ENCODE results near the gene CNBP. TPM values are rescaled to one million over a fixed set of nuclear protein-coding genes. Genes with fewer than 3 reads are reported as not detected.

Gene CNBP
- total and polyA plus RNA-seq, 2 of the 13 experiments (the other 11 are each of a cell fraction or from before 2014, with no cell fraction given), result 282 to 354 TPM

DNA sequence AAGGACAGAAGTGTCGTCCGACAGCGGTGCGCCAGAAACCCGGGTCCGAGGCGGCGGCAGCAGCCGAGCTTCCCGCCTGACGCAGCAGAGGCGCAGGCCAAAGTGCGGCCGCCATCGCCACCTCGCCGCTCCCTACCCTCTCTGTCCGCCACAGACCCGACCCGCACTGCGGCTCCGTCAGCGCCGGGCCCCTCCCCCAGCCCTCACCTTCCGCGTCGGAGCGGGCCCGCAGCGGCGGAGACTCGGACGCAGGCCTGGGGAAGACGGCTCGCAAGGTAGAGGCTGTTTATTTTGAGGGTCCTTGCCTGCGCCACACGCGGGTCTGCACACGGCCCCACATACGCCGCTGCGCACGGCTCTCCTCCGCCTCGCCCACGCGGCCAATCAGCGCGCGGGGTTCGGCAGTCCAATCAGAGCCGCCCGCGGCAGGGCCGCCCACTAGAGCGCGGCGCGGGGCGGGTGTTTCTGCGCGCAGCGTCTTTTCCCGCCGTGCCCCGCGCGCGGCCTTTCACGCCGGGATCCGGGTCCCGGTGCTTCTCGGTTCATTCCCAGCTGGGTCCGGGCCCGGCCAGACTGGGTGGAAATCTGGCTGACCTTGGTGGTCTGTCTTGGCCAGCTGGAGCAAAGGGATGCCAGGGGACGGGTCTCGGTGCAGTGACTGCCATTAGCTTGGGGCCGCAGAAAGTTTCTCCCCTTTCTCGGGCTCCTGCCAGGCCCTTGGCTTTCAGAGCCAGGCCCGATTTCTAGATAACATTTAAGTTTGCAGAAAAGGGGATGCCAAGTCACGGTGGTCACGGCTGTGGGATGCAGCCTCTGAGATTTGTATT lies at the start of gene CNBP (continued):
- TF ChIP-seq, protein P1, sequence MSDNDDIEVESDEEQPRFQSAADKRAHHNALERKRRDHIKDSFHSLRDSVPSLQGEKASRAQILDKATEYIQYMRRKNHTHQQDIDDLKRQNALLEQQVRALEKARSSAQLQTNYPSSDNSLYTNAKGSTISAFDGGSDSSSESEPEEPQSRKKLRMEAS (IDR thresholded peaks at IDR 0.05), result peak; percentile 93
- TF ChIP-seq KAT2B (IDR thresholded peaks at IDR 0.05; ENCODE audit: borderline replicate concordance, low read depth, low read length) (no peak), ZNF816 (CRISPR knock-in tag; IDR thresholded peaks at IDR 0.05; ENCODE audit: borderline replicate concordance) (no peak), POLR2AphosphoS5 (IDR thresholded peaks at IDR 0.05; ENCODE audit: low read depth, low read length) (peak; percentile 89), ARNT2 (CRISPR knock-in tag; IDR thresholded peaks at IDR 0.05; ENCODE audit: low read depth) (peak; percentile 80; the same call in 1 of the 2 replicates), ZNF678 (CRISPR knock-in tag; IDR thresholded peaks at IDR 0.05) (no peak), HDAC1 (CRISPR knock-in tag; IDR thresholded peaks at IDR 0.05) (peak; percentile 88), TBX2 (CRISPR knock-in tag; IDR thresholded peaks at IDR 0.05; ENCODE audit: borderline replicate concordance) (peak; percentile 81), KLF12 (CRISPR knock-in tag; IDR thresholded peaks at IDR 0.05; ENCODE audit: borderline replicate concordance) (no peak; the same call in 1 of the 2 replicates), MYC (CRISPR knock-in tag; IDR thresholded peaks at IDR 0.05; ENCODE audit: borderline replicate concordance) (peak; percentile 94), ZNF510 (CRISPR knock-in tag; IDR thresholded peaks at IDR 0.05; ENCODE audit: low read depth) (no peak), NFIB (CRISPR knock-in tag; IDR thresholded peaks at IDR 0.05; ENCODE audit: borderline replicate concordance) (no peak), NR3C1 (CRISPR knock-in tag; IDR thresholded peaks at IDR 0.05) (no peak), HNF4G (IDR thresholded peaks at IDR 0.05; ENCODE audit: borderline replicate concordance, low read depth, low read length) (no peak), HNF4G (CRISPR knock-in tag; IDR thresholded peaks at IDR 0.05; ENCODE audit: borderline replicate concordance, low read depth) (no peak), ZFP36L2 (CRISPR knock-in tag; IDR thresholded peaks at IDR 0.05) (no peak), ZBTB3 (CRISPR knock-in tag; IDR thresholded peaks at IDR 0.05; ENCODE audit: borderline replicate concordance, low read depth) (no peak), ZNF460 (CRISPR knock-in tag; IDR thresholded peaks at IDR 0.05; ENCODE audit: borderline replicate concordance) (peak; percentile 79; the same call in 1 of the 2 replicates), HOXA3 (CRISPR knock-in tag; IDR thresholded peaks at IDR 0.05) (peak; percentile 12; the same call in 1 of the 2 replicates), PTBP1 (IDR thresholded peaks at IDR 0.05; ENCODE audit: low read depth, low read length, poor library complexity, severe bottlenecking) (no peak), ZNF775 (CRISPR knock-in tag; IDR thresholded peaks at IDR 0.05; ENCODE audit: borderline replicate concordance) (no peak), ETV6 (CRISPR knock-in tag; conservative IDR thresholded peaks at IDR 0.05) (no peak; the same call in 1 of the 2 replicates), U2AF1 (optimal IDR thresholded peaks at IDR 0.05; ENCODE audit: low read depth, low read length) (no peak), RNF2 (conservative IDR thresholded peaks at IDR 0.05; ENCODE audit: low read depth) (no peak; the same call in 1 of the 2 replicates)
- TF ChIP-seq, protein P2, sequence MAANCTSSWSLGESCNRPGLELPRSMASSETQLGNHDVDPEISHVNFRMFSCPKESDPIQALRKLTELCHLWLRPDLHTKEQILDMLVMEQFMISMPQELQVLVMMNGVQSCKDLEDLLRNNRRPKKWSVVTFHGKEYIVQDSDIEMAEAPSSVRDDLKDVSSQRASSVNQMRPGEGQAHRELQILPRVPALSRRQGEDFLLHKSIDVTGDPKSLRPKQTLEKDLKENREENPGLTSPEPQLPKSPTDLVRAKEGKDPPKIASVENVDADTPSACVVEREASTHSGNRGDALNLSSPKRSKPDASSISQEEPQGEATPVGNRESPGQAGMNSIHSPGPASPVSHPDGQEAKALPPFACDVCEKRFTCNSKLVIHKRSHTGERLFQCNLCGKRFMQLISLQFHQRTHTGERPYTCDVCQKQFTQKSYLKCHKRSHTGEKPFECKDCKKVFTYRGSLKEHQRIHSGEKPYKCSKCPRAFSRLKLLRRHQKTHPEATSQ (CRISPR knock-in tag; IDR thresholded peaks at IDR 0.05; ENCODE audit: borderline replicate concordance), result no peak; the same call in 1 of the 2 replicates
- TF ChIP-seq, protein P3, sequence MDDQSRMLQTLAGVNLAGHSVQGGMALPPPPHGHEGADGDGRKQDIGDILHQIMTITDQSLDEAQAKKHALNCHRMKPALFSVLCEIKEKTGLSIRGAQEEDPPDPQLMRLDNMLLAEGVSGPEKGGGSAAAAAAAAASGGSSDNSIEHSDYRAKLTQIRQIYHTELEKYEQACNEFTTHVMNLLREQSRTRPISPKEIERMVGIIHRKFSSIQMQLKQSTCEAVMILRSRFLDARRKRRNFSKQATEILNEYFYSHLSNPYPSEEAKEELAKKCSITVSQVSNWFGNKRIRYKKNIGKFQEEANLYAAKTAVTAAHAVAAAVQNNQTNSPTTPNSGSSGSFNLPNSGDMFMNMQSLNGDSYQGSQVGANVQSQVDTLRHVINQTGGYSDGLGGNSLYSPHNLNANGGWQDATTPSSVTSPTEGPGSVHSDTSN (CRISPR knock-in tag; IDR thresholded peaks at IDR 0.05; ENCODE audit: borderline replicate concordance), result no peak
- TF ChIP-seq, protein P4, sequence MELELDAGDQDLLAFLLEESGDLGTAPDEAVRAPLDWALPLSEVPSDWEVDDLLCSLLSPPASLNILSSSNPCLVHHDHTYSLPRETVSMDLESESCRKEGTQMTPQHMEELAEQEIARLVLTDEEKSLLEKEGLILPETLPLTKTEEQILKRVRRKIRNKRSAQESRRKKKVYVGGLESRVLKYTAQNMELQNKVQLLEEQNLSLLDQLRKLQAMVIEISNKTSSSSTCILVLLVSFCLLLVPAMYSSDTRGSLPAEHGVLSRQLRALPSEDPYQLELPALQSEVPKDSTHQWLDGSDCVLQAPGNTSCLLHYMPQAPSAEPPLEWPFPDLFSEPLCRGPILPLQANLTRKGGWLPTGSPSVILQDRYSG (CRISPR knock-in tag; IDR thresholded peaks at IDR 0.05), result peak; percentile 92

Measured in HepG2 (cell line).